Measurements from ENCODE around the gene PRPF6.
A peak's percentile ranks its signal among the peaks of the same experiment; 100 is the strongest.

The PRPF6 gene

GRCh38 chr20:64049060-64049877, 68.3 kb downstream of the PRPF6 start, which contains the start of gene SOX18:
Gene SOX18, minus strand, starts transcription at chr20:64049639. Its CDS starts 123 bp downstream, at chr20:64049516.
- no peak for DNase-seq (ENCODE audit: low read depth, low spot score)

DNA sequence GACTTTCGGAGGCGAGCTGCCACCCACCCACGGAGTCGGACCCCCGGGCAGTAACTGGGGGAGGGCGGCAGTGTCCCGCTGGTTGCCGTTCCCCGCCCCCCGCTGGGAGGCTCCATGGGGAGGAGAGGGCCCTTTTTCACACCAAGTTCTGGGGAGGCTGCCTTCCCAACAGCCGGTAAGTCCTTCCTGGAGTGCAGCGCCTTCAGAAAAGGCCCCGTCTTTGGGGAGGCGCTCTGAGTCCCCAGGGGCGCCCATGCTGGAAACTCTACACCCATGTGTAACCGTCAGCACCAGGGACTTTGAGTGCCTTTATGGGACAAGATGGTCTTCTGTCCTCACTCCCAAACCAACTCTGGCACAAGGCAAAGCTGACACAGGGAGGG, 68.9 kb downstream of the PRPF6 start:
- DNase-seq (ENCODE audit: low read depth, low spot score): no peak

- no peak for DNase-seq (ENCODE audit: low read depth, low spot score)
Measured at GRCh38 chr20:64050261-64051032, 69.5 kb downstream of the PRPF6 start.

- DNase-seq (ENCODE audit: low read depth, low spot score): no peak
Measured at GRCh38 chr20:64051033-64051452, 70.1 kb downstream of the PRPF6 start.

DNA sequence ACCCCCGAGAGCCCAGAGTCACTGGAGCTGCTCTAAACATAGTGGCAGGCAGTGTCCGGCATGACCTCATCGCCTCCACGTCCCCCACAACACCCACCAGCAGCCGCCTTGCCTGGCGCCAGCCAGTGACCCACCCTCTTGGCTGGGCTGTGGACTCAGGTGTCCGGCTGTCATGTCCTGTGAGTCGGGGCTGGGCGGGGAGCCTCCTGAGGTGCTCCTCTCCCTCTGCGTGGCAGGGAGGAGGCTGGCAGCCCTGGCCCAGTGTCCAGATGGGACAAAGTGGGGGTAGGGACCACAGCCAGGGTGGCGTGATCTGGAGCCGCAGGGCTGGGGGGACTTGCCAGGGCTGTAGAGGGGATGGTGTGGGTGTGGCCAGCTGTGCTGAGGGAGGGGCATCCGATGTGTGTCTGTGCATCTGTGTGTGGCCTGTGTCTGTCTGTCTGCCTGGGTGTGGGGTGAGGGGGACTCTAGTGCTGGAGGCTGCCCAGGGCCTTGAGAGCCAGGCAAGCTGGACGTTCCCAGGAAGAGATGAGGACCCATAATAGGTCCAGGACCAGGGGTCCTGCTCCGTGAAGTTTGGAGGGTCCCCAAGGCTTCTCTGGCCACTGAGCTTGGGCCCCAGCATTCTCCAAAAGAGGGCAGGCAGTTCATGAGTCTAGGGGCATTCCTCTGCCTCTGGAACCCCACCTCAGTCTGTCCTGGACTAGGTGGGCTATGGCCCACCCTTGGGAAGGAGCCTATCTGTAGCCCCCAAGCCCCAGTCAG, 70.8 kb downstream of the PRPF6 start:
- DNase-seq (ENCODE audit: low read depth, low spot score): no peak

GRCh38 chr20:64052326-64052722, 71.4 kb downstream of the PRPF6 start:
- no peak for DNase-seq (ENCODE audit: low read depth, low spot score)

- DNase-seq (ENCODE audit: low read depth, low spot score): no peak
Measured at GRCh38 chr20:64052987-64053840, 72.3 kb downstream of the PRPF6 start.

DNA sequence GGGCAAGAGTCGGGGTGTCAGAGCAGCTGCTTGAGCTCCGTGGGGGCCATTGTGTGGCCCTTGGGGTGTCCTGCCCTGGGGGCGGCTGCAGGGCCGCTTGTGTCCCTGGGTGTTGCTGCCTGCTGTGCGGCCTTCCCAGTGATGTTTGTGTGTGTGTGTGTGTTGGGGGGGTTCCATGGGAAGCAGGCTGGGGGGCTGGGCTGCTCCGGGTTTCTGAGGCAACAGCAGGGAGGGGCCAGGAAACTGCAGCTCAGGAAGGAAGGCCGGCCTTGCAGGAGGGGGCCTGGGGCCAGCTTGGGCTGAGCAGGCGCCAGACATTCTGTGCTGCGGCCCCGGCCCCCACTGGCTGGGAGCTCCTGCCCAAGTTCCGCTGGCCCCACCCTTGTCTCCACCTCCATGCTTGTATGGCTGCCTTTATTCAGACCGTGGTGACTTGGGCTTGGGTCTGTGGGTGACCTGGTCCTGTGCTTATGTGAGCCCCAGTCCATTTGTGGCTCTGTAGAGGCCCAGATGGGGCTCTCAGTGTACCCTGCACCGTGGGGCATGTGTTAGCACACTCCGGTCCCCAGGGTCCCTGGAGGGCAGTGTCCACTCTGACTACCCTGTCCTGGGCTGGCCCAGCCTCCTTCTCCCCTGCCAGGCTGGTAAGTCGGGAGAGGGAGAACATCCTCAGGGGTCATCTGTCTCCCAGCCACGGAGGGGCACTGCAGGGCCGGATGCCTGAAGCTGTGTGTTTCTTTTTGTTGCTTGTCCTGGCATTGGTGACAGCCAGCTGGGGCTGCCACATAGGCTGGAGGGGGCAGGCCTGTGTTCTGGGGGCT, 73.1 kb downstream of the PRPF6 start:
- peak; percentile 86 for DNase-seq (ENCODE audit: low read depth, low spot score)

GRCh38 chr20:64055396-64055892, 74.5 kb downstream of the PRPF6 start:
- DNase-seq (ENCODE audit: low read depth, low spot score): no peak

DNA sequence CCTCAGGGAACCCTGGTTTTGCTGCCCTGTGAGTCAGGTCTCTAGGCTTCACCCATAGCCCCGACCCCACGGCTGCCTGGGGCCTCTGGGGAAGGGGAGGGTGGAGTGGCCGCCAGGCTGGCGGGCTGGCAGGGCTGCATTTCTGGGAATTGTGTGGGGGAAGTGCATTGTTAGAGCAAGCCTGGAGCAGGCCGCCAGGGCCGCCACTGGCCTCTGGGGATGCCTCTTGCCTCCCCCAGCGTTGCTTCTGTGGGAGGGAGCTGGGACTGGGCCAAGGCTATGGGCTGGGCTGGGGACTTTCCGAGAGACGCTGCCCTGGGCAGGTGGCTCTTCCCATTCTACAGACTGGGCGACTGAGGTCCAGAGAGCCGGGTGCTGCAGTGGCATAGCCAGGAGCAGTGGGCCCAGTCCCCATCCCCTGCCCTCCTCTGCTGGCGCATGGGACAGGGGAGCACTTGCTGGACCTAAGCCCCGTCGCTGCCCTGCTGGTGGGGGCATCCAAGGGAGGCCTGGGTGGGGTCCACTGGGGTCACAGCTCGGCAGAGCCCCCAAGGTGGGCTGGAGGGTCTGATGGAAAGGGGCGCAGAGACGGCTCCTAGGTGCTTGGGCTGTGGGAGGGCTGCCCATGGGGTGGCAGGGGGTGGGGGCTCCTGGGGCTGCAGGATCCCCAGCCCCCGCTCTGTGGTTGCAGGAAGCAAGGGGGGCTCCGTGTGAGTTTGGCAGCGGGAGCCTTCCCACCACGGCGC, 75.1 kb downstream of the PRPF6 start:
- DNase-seq (ENCODE audit: low read depth, low spot score): peak; percentile 83

DNA sequence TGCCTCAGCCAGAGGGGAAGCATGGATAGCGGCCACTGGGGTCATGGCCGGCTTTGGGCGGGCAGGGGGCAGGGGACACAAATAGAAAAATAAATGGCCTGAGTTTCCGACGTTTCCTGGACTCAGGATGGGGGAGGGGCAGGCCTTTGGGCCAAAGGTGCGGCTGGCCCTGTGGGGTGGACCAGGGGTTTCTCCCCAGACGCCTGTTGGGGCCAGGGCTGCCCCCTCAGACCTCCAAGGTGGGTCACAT, 75.6 kb downstream of the PRPF6 start:
- DNase-seq (ENCODE audit: low read depth, low spot score): no peak

DNA sequence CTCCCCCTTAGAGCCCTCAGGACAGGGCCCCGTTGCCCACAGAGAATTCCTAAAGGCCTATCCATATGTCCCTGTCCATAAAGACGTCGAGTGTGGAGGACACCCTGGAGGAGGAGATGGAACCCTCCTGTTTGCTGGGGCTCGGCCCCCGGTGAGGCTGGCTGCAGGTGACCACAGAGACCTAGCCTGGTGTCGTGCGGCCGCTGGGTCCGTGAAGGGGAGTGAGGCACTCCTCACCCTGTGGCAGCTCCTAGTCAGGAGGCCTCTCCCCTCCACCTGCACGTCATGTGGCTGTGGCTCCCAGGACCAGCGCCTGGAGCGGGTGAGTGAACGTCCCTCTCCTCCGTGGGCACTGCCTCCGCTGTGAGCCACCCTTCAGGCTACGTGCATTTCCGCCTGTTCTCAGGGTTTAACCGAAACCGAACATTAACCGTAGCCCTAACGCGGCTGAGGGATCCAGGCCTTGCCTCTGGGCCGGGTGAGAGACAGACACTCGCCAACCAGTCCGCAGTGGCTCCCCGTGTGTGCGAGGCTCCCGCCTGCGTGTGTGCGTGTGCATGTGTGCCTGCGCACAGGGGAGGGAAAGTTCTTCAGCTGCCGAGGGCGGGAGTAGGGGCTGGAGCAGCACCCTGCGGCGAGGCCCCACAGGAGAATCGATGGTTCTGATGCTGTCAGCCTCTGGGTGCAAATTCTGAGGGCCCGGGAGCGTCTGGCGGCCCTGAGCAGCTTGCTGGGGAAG, 76.1 kb downstream of the PRPF6 start:
- no peak for DNase-seq (ENCODE audit: low read depth, low spot score)

DNA sequence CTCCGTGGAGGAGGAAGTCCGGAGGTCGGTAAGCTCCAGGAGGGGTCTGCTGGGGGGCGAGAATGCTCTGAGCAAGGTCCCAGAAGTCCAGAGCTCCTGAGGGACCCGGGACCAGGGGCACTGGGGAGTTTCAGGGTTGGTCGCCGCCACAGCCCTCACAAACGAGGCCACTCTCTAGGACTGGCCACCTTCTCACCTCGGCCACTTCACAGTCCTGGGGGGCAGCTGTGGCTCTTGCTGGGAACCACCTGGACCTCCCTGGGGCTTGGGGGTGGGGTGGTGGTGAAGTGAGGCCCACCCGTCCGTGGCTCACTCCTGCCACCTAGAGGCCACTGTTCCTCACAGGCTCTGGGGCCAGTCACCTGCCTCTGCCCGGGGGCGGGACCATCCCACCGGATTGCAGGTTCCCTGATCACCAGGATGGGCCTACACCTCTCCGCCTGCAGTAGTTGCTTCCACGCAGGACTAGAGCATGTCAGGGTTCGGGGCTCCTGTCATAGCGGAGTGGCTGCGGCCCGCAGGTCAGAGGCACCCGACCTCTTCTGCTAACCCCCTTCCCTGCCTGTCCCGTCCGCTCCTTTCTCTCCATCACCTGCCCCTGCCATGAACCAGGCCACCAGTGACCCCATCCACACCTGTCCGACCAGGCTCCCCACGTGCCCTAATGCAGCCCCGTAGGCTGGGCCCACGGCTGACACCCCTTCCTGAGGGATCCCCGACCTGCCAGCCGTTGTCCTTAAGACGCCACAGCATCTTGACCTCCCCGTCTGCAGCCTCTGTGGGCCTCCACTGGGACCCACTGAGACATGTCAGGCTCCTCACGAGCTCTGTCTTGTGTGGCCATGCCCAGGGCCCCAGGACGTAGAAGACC, 76.9 kb downstream of the PRPF6 start:
- peak; percentile 90 for DNase-seq (ENCODE audit: low read depth, low spot score)

- DNase-seq (ENCODE audit: low read depth, low spot score): no peak
Measured at GRCh38 chr20:64058536-64058935, 77.6 kb downstream of the PRPF6 start.

- DNase-seq (ENCODE audit: low read depth, low spot score): no peak
Measured at GRCh38 chr20:64062276-64062595, 81.3 kb downstream of the PRPF6 start.

- peak; percentile 93 for DNase-seq (ENCODE audit: low read depth, low spot score)
Measured at GRCh38 chr20:64062596-64063388, 81.9 kb downstream of the PRPF6 start, which contains the start of gene TCEA2. Gene TCEA2, plus strand, starts transcription at chr20:64063198. Its CDS starts 115 bp downstream, at chr20:64063313.
